Measurements from ENCODE around the gene CD28. TPM values are rescaled to one million over a fixed set of nuclear protein-coding genes. Genes with fewer than 3 reads are reported as not detected.

The CD28 gene
- total RNA-seq, 1 experiment from 2014 or later: 0.84 TPM

DNA sequence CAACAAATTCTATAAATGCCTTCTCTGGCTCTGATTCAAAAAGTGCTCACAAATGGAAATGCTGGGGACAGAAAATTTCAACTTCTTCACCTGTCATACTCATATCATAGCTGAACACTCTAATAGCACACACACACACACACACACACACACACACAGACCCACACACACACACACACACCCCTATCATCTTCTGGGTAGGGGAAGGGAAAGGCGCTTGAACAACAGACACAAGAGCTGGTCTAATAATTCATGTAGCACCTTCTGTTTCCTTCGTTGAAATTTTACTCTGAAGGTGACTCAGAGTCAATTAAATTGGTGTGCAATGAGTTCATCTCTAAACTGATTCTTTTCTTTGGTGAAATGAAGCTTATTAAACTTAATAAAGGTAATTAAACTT is 32.9 kb downstream of the CD28 start:
- no peak for DNase-seq
- Histone ChIP-seq H3K27me3 (replicated peaks; ENCODE audit: control insufficient read depth, insufficient read depth, low read length) (no peaks in the 10 kb centered on the region), H3K4me3 (ENCODE audit: low read depth, low read length) (no peak overlapping the region), H3K36me3 (ENCODE audit: control insufficient read depth, insufficient read depth, low read length) (no peaks in the 10 kb centered on the region), H3K4me1 (peaks cover 33% of the 10 kb centered on the region), H3K9me3 (no peaks in the 10 kb centered on the region)
- CTCF ChIA-PET: no interaction called here
- H3K36me3 Mint-ChIP-seq (ENCODE audit: insufficient read depth, unreplicated experiment): no peaks in the 10 kb centered on the region
- TF ChIP-seq CTCF (IDR thresholded peaks at IDR 0.05; ENCODE audit: insufficient read depth in 1 of 2, low read depth in 1 of 2, low read length in 1 of 2, severe bottlenecking in 1 of 2, unreplicated experiment in 1 of 2): no peak
- POLR2A ChIA-PET: no interaction called here
- peaks cover 10% of the 10 kb centered on the region for H3K9me3 Mint-ChIP-seq (ENCODE audit: unreplicated experiment)
- H3K4me1 Mint-ChIP-seq (ENCODE audit: low read depth, unreplicated experiment): peaks cover 6% of the 10 kb centered on the region
- BruUV-seq (replicated peaks): no TSS peak
- intact Hi-C loops (cut with micrococcal nuclease; ENCODE audit: unreplicated experiment): no loop called here
- no peak overlapping the region for H3K27ac Mint-ChIP-seq (ENCODE audit: unreplicated experiment)
- no peaks in the 10 kb centered on the region for H3K27me3 Mint-ChIP-seq (ENCODE audit: insufficient read depth, unreplicated experiment)
- no peak overlapping the region for H3K4me3 Mint-ChIP-seq (ENCODE audit: unreplicated experiment)

DNA sequence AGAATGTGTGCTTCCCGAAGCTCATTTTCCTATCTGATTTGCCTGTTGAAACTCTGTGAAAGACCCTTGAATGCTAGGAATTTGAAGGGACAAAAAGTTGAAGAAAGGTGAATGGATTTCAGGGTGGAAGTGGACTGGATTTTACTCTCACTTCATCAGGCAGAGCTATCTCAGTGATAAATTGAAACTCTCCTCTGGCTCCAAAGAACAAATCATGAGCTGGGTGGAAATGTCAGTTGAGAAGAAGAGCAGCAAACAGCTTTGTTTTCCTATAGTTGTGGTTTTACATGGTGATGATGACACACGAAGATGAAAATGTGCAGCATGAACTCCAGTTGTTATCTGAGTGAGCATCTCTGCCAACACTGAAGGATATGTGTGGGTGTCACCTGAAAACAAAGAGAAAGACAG is 34.4 kb downstream of the CD28 start:
- Histone ChIP-seq H3K27me3 (replicated peaks; ENCODE audit: control insufficient read depth, insufficient read depth, low read length) (no peaks in the 10 kb centered on the region), H3K4me1 (peaks cover 33% of the 10 kb centered on the region), H3K4me3 (ENCODE audit: low read depth, low read length) (no peak overlapping the region), H3K9me3 (no peaks in the 10 kb centered on the region), H3K36me3 (ENCODE audit: control insufficient read depth, insufficient read depth, low read length) (no peaks in the 10 kb centered on the region)
- no peaks in the 10 kb centered on the region for H3K36me3 Mint-ChIP-seq (ENCODE audit: insufficient read depth, unreplicated experiment)
- H3K4me3 Mint-ChIP-seq (ENCODE audit: unreplicated experiment): no peak overlapping the region
- H3K27ac Mint-ChIP-seq (ENCODE audit: unreplicated experiment): peak overlapping the region; percentile 25
- H3K27me3 Mint-ChIP-seq (ENCODE audit: insufficient read depth, unreplicated experiment): no peaks in the 10 kb centered on the region
- ChIA-PET CTCF (interaction anchor here (0.9 to 1.3 kb wide), 2 partner anchors 9 to 75 kb away, joined by 3 to 4 read pairs; no protein-coding TSS in a partner anchor), POLR2A (interaction anchor here (0.7 to 0.9 kb wide), 2 partner anchors 9 to 42 kb away, joined by 3 to 4 read pairs; no protein-coding TSS in a partner anchor)
- intact Hi-C loops (cut with micrococcal nuclease; ENCODE audit: unreplicated experiment): loop anchor here (1.0 kb wide), 2 partner anchors 27 to 43 kb away; no protein-coding TSS in a partner anchor
- no TSS peak for BruUV-seq (replicated peaks)
- DNase-seq: no peak
- no peak for TF ChIP-seq CTCF (IDR thresholded peaks at IDR 0.05; ENCODE audit: insufficient read depth in 1 of 2, low read depth in 1 of 2, low read length in 1 of 2, severe bottlenecking in 1 of 2, unreplicated experiment in 1 of 2)
- H3K9me3 Mint-ChIP-seq (ENCODE audit: unreplicated experiment): peaks cover 5% of the 10 kb centered on the region
- H3K4me1 Mint-ChIP-seq (ENCODE audit: low read depth, unreplicated experiment): peaks cover 6% of the 10 kb centered on the region

DNA sequence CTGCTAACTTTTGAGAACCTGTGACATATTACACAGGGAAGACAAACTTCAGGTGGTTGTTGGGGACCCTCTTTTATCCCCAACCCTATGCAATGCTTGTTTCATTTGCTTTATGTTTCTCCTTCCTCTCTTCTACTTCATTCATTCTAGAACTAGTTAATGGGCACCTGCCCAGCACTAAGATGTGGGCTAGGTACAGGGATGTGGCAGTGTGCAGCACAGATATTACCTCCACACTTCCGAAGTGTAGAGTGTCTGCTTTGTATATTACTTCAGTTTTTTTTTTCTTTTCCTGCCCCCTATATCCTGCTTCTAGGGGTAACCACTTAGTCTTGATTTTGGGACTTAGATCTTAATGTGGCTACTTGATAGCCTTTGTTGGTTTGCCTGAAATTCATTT is 35.1 kb downstream of the CD28 start:
- Histone ChIP-seq H3K27me3 (replicated peaks; ENCODE audit: control insufficient read depth, insufficient read depth, low read length) (no peaks in the 10 kb centered on the region), H3K4me1 (peaks cover 33% of the 10 kb centered on the region), H3K9me3 (no peaks in the 10 kb centered on the region), H3K36me3 (ENCODE audit: control insufficient read depth, insufficient read depth, low read length) (no peaks in the 10 kb centered on the region), H3K4me3 (ENCODE audit: low read depth, low read length) (no peak overlapping the region)
- DNase-seq: no peak
- BruUV-seq (replicated peaks): no TSS peak
- H3K27me3 Mint-ChIP-seq (ENCODE audit: insufficient read depth, unreplicated experiment): no peaks in the 10 kb centered on the region
- ChIA-PET CTCF (interaction anchor here (0.9 kb wide), 1 partner anchor 9 kb away, joined by 3 read pairs; no protein-coding TSS in a partner anchor), POLR2A (no interaction called here)
- TF ChIP-seq CTCF (IDR thresholded peaks at IDR 0.05; ENCODE audit: insufficient read depth in 1 of 2, low read depth in 1 of 2, low read length in 1 of 2, severe bottlenecking in 1 of 2, unreplicated experiment in 1 of 2): no peak
- H3K4me1 Mint-ChIP-seq (ENCODE audit: low read depth, unreplicated experiment): peaks cover 6% of the 10 kb centered on the region
- no peaks in the 10 kb centered on the region for H3K36me3 Mint-ChIP-seq (ENCODE audit: insufficient read depth, unreplicated experiment)
- H3K4me3 Mint-ChIP-seq (ENCODE audit: unreplicated experiment): no peak overlapping the region
- H3K9me3 Mint-ChIP-seq (ENCODE audit: unreplicated experiment): no peaks in the 10 kb centered on the region
- intact Hi-C loops (cut with micrococcal nuclease; ENCODE audit: unreplicated experiment): no loop called here
- H3K27ac Mint-ChIP-seq (ENCODE audit: unreplicated experiment): no peak overlapping the region
